MG63 (cell line): ENCODE results near the gene CHP1. TPM values are rescaled to one million over a fixed set of nuclear protein-coding genes. Genes with fewer than 3 reads are reported as not detected.

Experiments
- DNase-seq: peaks from one replicate; pipeline ENCODE4 v3.0.0-alpha.2; 2020
- H3K27me3 ChIP-seq: fragments of 250-450 bp; sonication (Bioruptor Pico); 2 replicates; pipeline ENCODE4 v1.5.1; 2020; ENCODE audit warnings: mild to moderate bottlenecking, moderate library complexity
- H3K36me3 ChIP-seq: fragments of 250-450 bp; sonication (Bioruptor Pico); 2 replicates; pipeline ENCODE4 v1.5.1; 2020; ENCODE audit warnings: mild to moderate bottlenecking, moderate library complexity
- H3K4me3 ChIP-seq: fragments of 250-450 bp; sonication (Bioruptor Pico); 2 replicates; pipeline ENCODE4 v1.5.1; 2020; ENCODE audit warnings: mild to moderate bottlenecking, moderate library complexity
- H3K9me3 ChIP-seq: fragments of 250-450 bp; sonication (Bioruptor Pico); 2 replicates; pipeline ENCODE4 v1.5.1; 2020; ENCODE audit warnings: mild to moderate bottlenecking, moderate library complexity
- total RNA-seq: library from RNA; depleted of rRNA; stranded (reverse); fragments of >200 nt; shearing (Covaris generic); gene quantifications from 2 replicates; pipeline ENCODE4 v1.2.3, GENCODE V29; 2014; ENCODE audit warnings: low replicate concordance; rRNA removed

CHP1 gene
- total RNA-seq, 1 experiment from 2014 or later = 65.9 TPM

DNA sequence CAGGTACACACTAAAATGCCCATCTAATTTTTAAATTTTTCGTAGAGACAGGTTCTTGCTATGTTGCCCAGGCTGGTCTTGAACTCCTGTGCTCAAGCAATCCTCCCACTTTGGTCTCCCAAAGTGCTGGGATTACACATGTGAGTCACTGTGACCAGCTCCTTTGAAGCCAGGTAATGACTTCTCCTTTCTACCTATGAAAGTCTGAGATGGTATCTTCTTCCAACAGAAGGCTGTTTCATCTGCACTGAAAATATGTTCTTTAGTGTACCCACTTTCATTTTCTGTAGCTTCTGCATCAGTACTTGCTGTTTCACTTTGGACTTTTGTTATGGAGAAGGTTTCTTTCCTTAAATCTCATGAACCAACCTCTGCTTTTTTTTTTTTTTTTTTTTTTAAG, 92.5 kb downstream of the CHP1 start:
- no peak for DNase-seq
- Histone ChIP-seq H3K9me3 (no peaks in the 10 kb centered on the region), H3K27me3 (no peaks in the 10 kb centered on the region), H3K36me3 (peaks cover 6% of the 10 kb centered on the region; the same call in 1 of the 2 replicates), H3K4me3 (no peak overlapping the region)

DNA sequence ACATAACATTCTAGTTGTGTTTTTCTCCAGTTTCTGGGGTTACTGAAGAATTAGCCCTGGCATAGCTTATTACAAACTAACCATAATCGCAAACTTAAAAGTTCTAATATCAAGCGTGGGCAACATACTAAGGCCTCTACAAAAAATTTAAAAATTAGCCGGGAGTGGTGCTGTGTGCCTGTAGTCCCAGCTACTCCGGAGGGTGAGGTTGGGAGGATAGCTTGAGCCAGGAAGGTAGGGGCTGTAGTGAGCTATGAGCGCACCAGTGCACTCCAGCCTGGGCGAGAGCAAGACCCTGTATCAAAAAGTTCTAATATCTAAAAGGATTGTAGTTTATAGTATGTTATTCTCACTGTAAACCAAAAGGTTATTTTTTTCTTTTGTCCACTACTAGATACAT, 100.2 kb downstream of the CHP1 start:
- Histone ChIP-seq H3K4me3 (peak overlapping the region; percentile 91), H3K27me3 (no peaks in the 10 kb centered on the region), H3K9me3 (no peaks in the 10 kb centered on the region), H3K36me3 (no peaks in the 10 kb centered on the region; the same call in none of the 2 replicates)
- DNase-seq = no peak

Other genes starting within 250 kb of the CHP1 start
- 12.2 and 15.3 TPM in 2 replicates for gene INO80, start 115.0 kb upstream of the CHP1 start, total RNA-seq
- gene EXD1, start 511 bp upstream of the CHP1 start, total RNA-seq = not detected in 2 replicates
- 27.5 and 46.3 TPM in 2 replicates for gene OIP5, start 101.3 kb downstream of the CHP1 start, total RNA-seq
- gene NUSAP1, start 101.6 kb downstream of the CHP1 start, total RNA-seq = 161 and 169 TPM in 2 replicates
- 19.4 and 26.2 TPM in 2 replicates for gene NDUFAF1, start 171.2 kb downstream of the CHP1 start, total RNA-seq
- 25.1 and 26.5 TPM in 2 replicates for gene RTF1, start 185.8 kb downstream of the CHP1 start, total RNA-seq